Psoas muscle (tissue), 8 donors: ENCODE data around the gene TFDP1. TPM values are rescaled to one million over a fixed set of nuclear protein-coding genes. Genes with fewer than 3 reads are reported as not detected.

Source experiments
- ATAC-seq, 4 donors: fragments of 200-7000 bp; cut with Tn5 transposase; one replicate each; pipeline ENCODE4 v1.9.1; 2020; ENCODE audit warnings: moderate library complexity in 3 of 4, mild to moderate bottlenecking in 2 of 4
- DNase-seq, 2 donors: peaks; one replicate each; pipeline ENCODE4 v3.0.0-alpha.2; 2020
- H3K27ac ChIP-seq: fragments of 200-600 bp; one replicate; pipeline ENCODE4 v1.8.0; 2022
- H3K27me3 ChIP-seq, 3 donors: fragments of 200-600 bp in 1 of 3; one replicate each; pipeline versions ENCODE4 v1.6.1 to v1.8.0; 2013 to 2022; ENCODE audit warnings: low read length in 2 of 3, mild to moderate bottlenecking in 2 of 3, moderate library complexity in 1 of 3; ENCODE audit not compliant: insufficient read depth in 3 of 3
- H3K36me3 ChIP-seq, 2 donors: fragments of 200-600 bp in 1 of 2; one replicate each; pipeline versions ENCODE4 v1.6.1 to v1.8.0; 2013 to 2022; ENCODE audit warnings: low read depth in 1 of 2, mild to moderate bottlenecking in 1 of 2, moderate library complexity in 1 of 2; ENCODE audit not compliant: insufficient read depth in 1 of 2
- H3K4me1 ChIP-seq: fragments of 200-600 bp; one replicate; pipeline ENCODE4 v1.8.0; 2022
- H3K4me3 ChIP-seq: fragments of 200-600 bp; one replicate; pipeline ENCODE4 v1.8.0; 2022; ENCODE audit warnings: mild to moderate bottlenecking
- H3K9me3 ChIP-seq: fragments of 200-600 bp; one replicate; pipeline ENCODE4 v1.8.0; 2022
- WGBS, 3 donors: extraction: QIAGEN DNeasy Blood & Tissue Kit; methylation state at CpG; one replicate each; pipeline versions ENCODE4 v1.1.6 to v1.1.7; 2013; 5-methylcytosine and 5-hydroxymethylcytosine counted together
- intact Hi-C, 2 donors: fragments of 100-400 bp; cut with DNase I; formaldehyde crosslinking; loops; one replicate each; pipeline versions ENCODE4 v1.11.0 to v1.14.2; 2022
- polyA plus RNA-seq, 3 donors: library from polyadenylated mRNA; stranded (reverse); fragments of 200-250 nt; gene quantifications; one replicate each; pipeline ENCODE4 v1.2.3, GENCODE V29; 2013
- total RNA-seq, 4 donors: library from RNA; stranded (reverse); fragmentation: NEBNext Ultra II Directional in 2 of 4; extraction: Animal tissue kit (Norgen Biotek cat#: 25700) in 2 of 4; gene quantifications; one replicate each; pipeline versions ENCODE4 v1.2.1 to v1.2.4, GENCODE V29; 2021 to 2023
- TF ChIP-seq, protein P1 (sequence below): fragments of 200-600 bp; IDR thresholded peaks from one replicate; pipeline ENCODE4 v1.8.0; 2022; ENCODE audit warnings: antibody characterized with exemption
- donor health status: healthy with polysubstance abuse.
- donor health status: DM: no; HTN: no; CAD: no; lungs with moderate emphysema.
- donor health status: Bipolar disorder and iron deficiency.
- donor health status: healthy.
- donor health status: DM: yes; HTN: yes; CAD: no.
- donor health status: DM: no; HTN: no; CAD: no.
- donor health status: DM: no; HTN: no; CAD: no.
- donor health status: DM: yes; HTN: yes; CAD: no.

The TFDP1 gene
- total and polyA plus RNA-seq, 7 donors: 18.8 to 40.2 (median 31.4) TPM

DNA sequence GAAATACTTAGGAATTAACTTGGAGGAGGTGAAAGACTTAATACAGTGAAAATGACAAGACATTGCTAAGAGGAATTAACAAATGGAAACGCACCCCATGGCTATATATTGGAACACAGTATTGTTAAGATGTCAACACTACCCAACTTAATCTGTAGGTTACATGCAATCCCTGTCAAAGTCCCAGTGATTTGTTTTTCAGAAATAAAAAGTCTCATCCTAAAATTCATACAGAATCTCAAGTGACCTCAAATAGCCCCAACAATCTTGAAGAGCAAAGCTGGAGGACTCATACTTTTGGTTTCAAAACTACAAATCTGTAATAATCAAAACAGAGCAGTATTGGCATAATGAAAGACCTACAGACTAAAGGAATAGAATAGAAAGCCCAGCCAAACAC, 60.2 kb downstream of the TFDP1 start:
- TF ChIP-seq, protein P1, sequence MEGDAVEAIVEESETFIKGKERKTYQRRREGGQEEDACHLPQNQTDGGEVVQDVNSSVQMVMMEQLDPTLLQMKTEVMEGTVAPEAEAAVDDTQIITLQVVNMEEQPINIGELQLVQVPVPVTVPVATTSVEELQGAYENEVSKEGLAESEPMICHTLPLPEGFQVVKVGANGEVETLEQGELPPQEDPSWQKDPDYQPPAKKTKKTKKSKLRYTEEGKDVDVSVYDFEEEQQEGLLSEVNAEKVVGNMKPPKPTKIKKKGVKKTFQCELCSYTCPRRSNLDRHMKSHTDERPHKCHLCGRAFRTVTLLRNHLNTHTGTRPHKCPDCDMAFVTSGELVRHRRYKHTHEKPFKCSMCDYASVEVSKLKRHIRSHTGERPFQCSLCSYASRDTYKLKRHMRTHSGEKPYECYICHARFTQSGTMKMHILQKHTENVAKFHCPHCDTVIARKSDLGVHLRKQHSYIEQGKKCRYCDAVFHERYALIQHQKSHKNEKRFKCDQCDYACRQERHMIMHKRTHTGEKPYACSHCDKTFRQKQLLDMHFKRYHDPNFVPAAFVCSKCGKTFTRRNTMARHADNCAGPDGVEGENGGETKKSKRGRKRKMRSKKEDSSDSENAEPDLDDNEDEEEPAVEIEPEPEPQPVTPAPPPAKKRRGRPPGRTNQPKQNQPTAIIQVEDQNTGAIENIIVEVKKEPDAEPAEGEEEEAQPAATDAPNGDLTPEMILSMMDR: no peak
- intact Hi-C loops: no loop called here
- H3K4me1 ChIP-seq: peaks cover 4% of the 10 kb centered on the region
- H3K27me3 ChIP-seq: no peaks in the 10 kb centered on the region
- H3K36me3 ChIP-seq: peaks cover 0 to 16% of the 10 kb centered on the region in 2 donors
- ATAC-seq (no peak), DNase-seq (no peak)
- 93 to 100% (median 95%) methylated on average over 1 of the region's 1 CpG for WGBS, 3 donors
- no peak overlapping the region for H3K27ac ChIP-seq
- H3K4me3 ChIP-seq: no peak overlapping the region
- no peaks in the 10 kb centered on the region for H3K9me3 ChIP-seq

DNA sequence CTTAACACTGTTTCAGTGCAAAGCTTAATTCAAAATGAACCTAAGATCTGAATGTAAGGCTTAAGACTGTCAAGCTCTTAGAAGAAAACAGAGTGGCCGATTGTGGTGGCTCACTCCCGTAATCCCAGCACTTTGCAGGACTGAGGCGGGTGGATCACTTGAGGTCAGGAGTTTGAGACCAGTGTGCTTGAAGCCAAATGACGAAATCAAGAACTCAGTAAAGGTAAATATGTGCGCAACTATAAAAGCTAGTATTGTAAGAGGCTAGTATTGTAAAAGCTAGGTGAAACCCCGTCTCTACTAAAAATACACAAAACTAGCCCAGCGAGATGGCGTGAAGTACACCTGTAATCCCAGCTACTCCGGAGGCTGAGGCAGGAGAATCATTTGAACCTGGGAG, 60.8 kb downstream of the TFDP1 start:
- DNase-seq (no peak), ATAC-seq (no peak)
- Histone ChIP-seq H3K4me1 (peaks cover 4% of the 10 kb centered on the region), H3K27me3 (no peaks in the 10 kb centered on the region), H3K36me3 (peaks cover 0 to 11% of the 10 kb centered on the region in 2 donors), H3K27ac (no peak overlapping the region), H3K4me3 (no peak overlapping the region), H3K9me3 (no peaks in the 10 kb centered on the region)
- intact Hi-C loops: no loop called here
- 97 to 99% (median 97%) methylated on average over 9 of the region's 9 CpGs for WGBS, 3 donors
- TF ChIP-seq, protein P1: no peak

DNA sequence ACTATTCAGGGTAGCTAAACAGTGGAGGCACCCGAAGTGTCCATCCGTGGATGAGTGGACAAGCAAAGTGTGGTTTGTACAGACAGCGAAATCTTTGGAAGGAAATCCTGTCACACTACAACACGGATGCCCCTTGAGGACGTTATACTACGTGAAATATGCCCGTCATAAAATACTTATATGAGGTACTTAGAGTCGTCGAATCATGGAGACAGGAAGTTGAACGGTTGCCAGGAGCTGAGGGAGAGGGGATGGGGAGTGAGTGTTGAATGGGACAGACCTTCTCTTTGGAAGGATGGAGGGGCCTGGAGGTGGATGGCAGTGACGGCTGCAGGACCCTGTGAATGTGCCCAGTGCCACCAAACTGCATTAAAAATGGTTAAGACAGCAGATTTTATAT, 61.8 kb downstream of the TFDP1 start:
- Histone ChIP-seq H3K27me3 (no peaks in the 10 kb centered on the region), H3K4me3 (no peak overlapping the region), H3K36me3 (peaks cover 0 to 5% of the 10 kb centered on the region in 2 donors), H3K4me1 (peaks cover 4% of the 10 kb centered on the region), H3K27ac (no peak overlapping the region), H3K9me3 (no peaks in the 10 kb centered on the region)
- 54 to 59% (median 58%) methylated on average over 11 of the region's 11 CpGs for WGBS, 3 donors
- peak in 1 of 2 donors; percentile 28 for DNase-seq
- intact Hi-C loops: no loop called here
- ATAC-seq: no peak
- TF ChIP-seq, protein P1: no peak

DNA sequence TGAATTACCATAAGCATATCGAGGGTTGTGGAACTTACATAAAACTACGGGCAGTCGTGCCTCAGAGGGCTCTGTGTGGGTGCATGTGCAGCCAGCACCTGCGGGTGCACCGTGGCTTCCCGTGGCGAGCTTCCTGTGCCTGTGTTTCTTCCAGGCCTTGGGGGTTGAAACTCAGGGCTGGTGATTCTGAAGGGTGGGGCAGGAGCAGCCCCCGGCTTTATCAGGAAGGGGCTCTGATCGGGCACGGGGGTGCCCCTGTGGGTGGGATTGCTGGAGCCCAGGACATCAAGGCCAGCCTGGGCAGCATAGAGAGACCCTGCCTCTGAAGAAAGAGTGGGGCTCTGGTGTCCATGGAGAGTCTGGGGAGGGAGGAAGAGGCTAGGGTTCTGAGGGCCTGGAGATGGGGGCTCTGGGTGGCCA, 62.4 kb downstream of the TFDP1 start:
- H3K4me1 ChIP-seq: peaks cover 4% of the 10 kb centered on the region
- no peaks in the 10 kb centered on the region for H3K27me3 ChIP-seq
- TF ChIP-seq, protein P1: no peak
- DNase-seq (peak in 1 of 2 donors; percentile 40), ATAC-seq (peak in 3 of 4 donors; percentile 11 to 33 (median 24))
- H3K27ac ChIP-seq: no peak overlapping the region
- no peaks in the 10 kb centered on the region for H3K36me3 ChIP-seq
- intact Hi-C loops: no loop called here
- H3K9me3 ChIP-seq: no peaks in the 10 kb centered on the region
- 71 to 85% (median 76%) methylated on average over 10 of the region's 10 CpGs for WGBS, 3 donors
- no peak overlapping the region for H3K4me3 ChIP-seq
